ENCODE measurements around the gene PDZD2.
"Not testable (repeated sequence)": the region's sequence is repeated elsewhere in the genome, so short reads cannot be mapped to it uniquely, and the experiment has no call there.

PDZD2 gene

GRCh38 chr5:32057187-32058096, 418.5 kb downstream of the PDZD2 start:
- no peak for DNase-seq

GRCh38 chr5:32058101-32058500, 419.2 kb downstream of the PDZD2 start:
- DNase-seq: no peak

- no peak for DNase-seq
These were observed 420.1 kb downstream of the PDZD2 start for GRCh38 chr5:32058997-32059396.

GRCh38 chr5:32059761-32060530, 421.0 kb downstream of the PDZD2 start:
- no peak for DNase-seq

- no peak for DNase-seq
These were observed 422.3 kb downstream of the PDZD2 start for GRCh38 chr5:32061236-32061635.

GRCh38 chr5:32066448-32066847, 427.5 kb downstream of the PDZD2 start:
- DNase-seq: no peak

- DNase-seq: no peak
These were observed 429.0 kb downstream of the PDZD2 start for GRCh38 chr5:32067774-32068470.

GRCh38 chr5:32068561-32068960, 429.6 kb downstream of the PDZD2 start:
- DNase-seq: no peak

- DNase-seq: no peak
These were observed 430.5 kb downstream of the PDZD2 start for GRCh38 chr5:32069396-32069795.

- DNase-seq: no peak
These were observed 432.5 kb downstream of the PDZD2 start for GRCh38 chr5:32071351-32071944.

- no peak for DNase-seq
These were observed 433.1 kb downstream of the PDZD2 start for GRCh38 chr5:32072054-32072453.

GRCh38 chr5:32074401-32074800, 435.5 kb downstream of the PDZD2 start:
- no peak for DNase-seq

- peak; percentile 45 for DNase-seq
These were observed 438.1 kb downstream of the PDZD2 start for GRCh38 chr5:32076699-32077695.

GRCh38 chr5:32078855-32079254, 439.9 kb downstream of the PDZD2 start:
- not testable (repeated sequence) for DNase-seq

- not testable (repeated sequence) for DNase-seq
These were observed 441.6 kb downstream of the PDZD2 start for GRCh38 chr5:32080565-32080964.

- DNase-seq: no peak
These were observed 443.8 kb downstream of the PDZD2 start for GRCh38 chr5:32082701-32083100.

GRCh38 chr5:32083981-32084430, 445.1 kb downstream of the PDZD2 start:
- DNase-seq: no peak

GRCh38 chr5:32087086-32088082, 448.5 kb downstream of the PDZD2 start:
- no peak for DNase-seq

GRCh38 chr5:32088214-32088613, 449.3 kb downstream of the PDZD2 start:
- DNase-seq: no peak
